Adrenal gland (tissue), 5 donors: Measurements from ENCODE around the gene GABRA5.

ENCODE experiments used
- POLR2A ChIP-seq, 2 donors: fragments of 450-650 bp; IDR thresholded peaks; one replicate each; pipeline ENCODE4 v1.6.1; 2017; ENCODE audit warnings: antibody characterized with exemption in 2 of 2, mild to moderate bottlenecking in 2 of 2, moderate library complexity in 1 of 2
- TF ChIP-seq, protein P1 (sequence below), 6 experiments: fragments of 450-650 bp in 4 of 6; fragments of 200-600 bp in 2 of 6; sonication (generic) in 1 of 6; IDR thresholded peaks; 1 replicate in 5 of 6; 2 replicates in 1 of 6; pipeline versions ENCODE4 v1.5.1 to v1.8.0; 2016 to 2021; ENCODE audit warnings: antibody characterized with exemption in 6 of 6, mild to moderate bottlenecking in 2 of 6, moderate library complexity in 1 of 6
- donor health status: DM: no; HTN: no; CAD: no.

DNA sequence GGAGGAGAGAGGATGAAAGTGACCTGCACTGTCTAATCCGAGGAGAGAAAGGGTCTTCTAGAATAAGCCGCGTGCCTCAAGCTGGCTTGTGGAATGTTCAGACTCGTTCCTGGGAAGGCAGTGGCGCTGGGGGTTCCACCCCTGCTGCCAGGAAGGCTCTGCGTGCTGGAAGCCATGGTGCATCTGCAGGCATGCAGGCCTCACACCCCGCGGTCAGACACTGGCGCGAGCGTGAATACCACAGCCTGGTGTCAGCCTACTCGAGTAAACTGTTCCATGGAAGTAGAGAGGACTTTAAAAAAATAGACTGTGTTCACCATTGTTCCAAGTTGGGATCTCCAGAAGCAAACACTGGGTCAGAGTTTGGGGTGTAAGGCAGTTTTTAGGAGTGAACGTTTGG, 78.2 kb downstream of the GABRA5 start:
- TF ChIP-seq, protein P1, sequence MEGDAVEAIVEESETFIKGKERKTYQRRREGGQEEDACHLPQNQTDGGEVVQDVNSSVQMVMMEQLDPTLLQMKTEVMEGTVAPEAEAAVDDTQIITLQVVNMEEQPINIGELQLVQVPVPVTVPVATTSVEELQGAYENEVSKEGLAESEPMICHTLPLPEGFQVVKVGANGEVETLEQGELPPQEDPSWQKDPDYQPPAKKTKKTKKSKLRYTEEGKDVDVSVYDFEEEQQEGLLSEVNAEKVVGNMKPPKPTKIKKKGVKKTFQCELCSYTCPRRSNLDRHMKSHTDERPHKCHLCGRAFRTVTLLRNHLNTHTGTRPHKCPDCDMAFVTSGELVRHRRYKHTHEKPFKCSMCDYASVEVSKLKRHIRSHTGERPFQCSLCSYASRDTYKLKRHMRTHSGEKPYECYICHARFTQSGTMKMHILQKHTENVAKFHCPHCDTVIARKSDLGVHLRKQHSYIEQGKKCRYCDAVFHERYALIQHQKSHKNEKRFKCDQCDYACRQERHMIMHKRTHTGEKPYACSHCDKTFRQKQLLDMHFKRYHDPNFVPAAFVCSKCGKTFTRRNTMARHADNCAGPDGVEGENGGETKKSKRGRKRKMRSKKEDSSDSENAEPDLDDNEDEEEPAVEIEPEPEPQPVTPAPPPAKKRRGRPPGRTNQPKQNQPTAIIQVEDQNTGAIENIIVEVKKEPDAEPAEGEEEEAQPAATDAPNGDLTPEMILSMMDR (IDR thresholded peaks at IDR 0.05) = no peak
- no peak for TF ChIP-seq POLR2A (IDR thresholded peaks at IDR 0.05)
